Activated CD8-positive, alpha-beta memory T cell treated with anti-CD3 and anti-CD28 coated beads, Interleukin-2, amount 10 ng/mL, durations not matched to agents 7 days and 5 days (primary cell): ENCODE results near the gene F13A1. TPM values are rescaled to one million over a fixed set of nuclear protein-coding genes. Genes with fewer than 3 reads are reported as not detected.

Experiments
- ATAC-seq: fragments of 150-1000 bp; cut with Tn5 transposase; one replicate; pipeline ENCODE4 v1.10.0; 2021; ENCODE audit warnings: moderate library complexity
- CTCF ChIA-PET: fragments of 350-600 bp; sonication (Branson Sonifier 250); formaldehyde crosslinking; loops from one replicate; lab custom pipeline; 2021; ENCODE audit warnings: antibody characterized with exemption; lab: Charles Lee
- DNase-seq: peaks from one replicate; pipeline ENCODE4 v3.0.0-alpha.2; 2020
- H3K27ac Mint-ChIP-seq: one replicate; pipeline ENCODE4 v1.8.0; 2021; ENCODE audit warnings: mild to moderate bottlenecking, mixed read lengths
- H3K27me3 Mint-ChIP-seq: one replicate; pipeline ENCODE4 v1.8.0; 2021; ENCODE audit warnings: mixed read lengths
- H3K36me3 Mint-ChIP-seq: one replicate; pipeline ENCODE4 v1.8.0; 2021; ENCODE audit warnings: mild to moderate bottlenecking, mixed read lengths
- H3K4me1 Mint-ChIP-seq: one replicate; pipeline ENCODE4 v1.8.0; 2021; ENCODE audit warnings: mixed read lengths
- H3K4me3 Mint-ChIP-seq: one replicate; pipeline ENCODE4 v1.8.0; 2021; ENCODE audit warnings: mild to moderate bottlenecking, moderate library complexity, mixed read lengths
- H3K9me3 Mint-ChIP-seq: one replicate; pipeline ENCODE4 v1.8.0; 2022; ENCODE audit warnings: low read depth, mixed read lengths
- microRNA-seq: library from miRNA; unstranded; fragments of <30 nt; microRNA quantifications from one replicate; pipeline ENCODE4 v1.2.0, GENCODE V29; 2022
- total RNA-seq, 2 experiments: library from RNA; stranded (reverse); gene quantifications; one replicate each; pipeline ENCODE4 v1.2.3, GENCODE V29; 2021

The F13A1 gene
- total RNA-seq, 2 experiments from 2014 or later: not detected

- CTCF ChIA-PET: interaction anchor here (0.6 kb wide), 1 partner anchor 9 kb away, joined by 3 read pairs; no protein-coding TSS in a partner anchor
- DNase-seq (no peak), ATAC-seq (no peak)
- peaks cover 27% of the 10 kb centered on the region for H3K27me3 Mint-ChIP-seq
- no peak overlapping the region for H3K27ac Mint-ChIP-seq
- no peaks in the 10 kb centered on the region for H3K9me3 Mint-ChIP-seq
- no peaks in the 10 kb centered on the region for H3K4me1 Mint-ChIP-seq
- H3K36me3 Mint-ChIP-seq: no peaks in the 10 kb centered on the region
- H3K4me3 Mint-ChIP-seq: no peak overlapping the region
These were observed 214.9 kb downstream of the F13A1 start for GRCh38 chr6:6105472-6106036.

Small RNAs within 50 kb of the gene (microRNA-seq; reads per million reads assigned to microRNA genes)
- not detected for gene MIR5683
- gene MIR7853: not detected
